Transverse colon (tissue), 4 donors: ENCODE data around the gene GAS7. TPM values are rescaled to one million over a fixed set of nuclear protein-coding genes. Genes with fewer than 3 reads are reported as not detected.

Experiments
- DNase-seq: peaks from one replicate; pipeline ENCODE4 v3.0.0-alpha.2; 2019
- H3K27ac ChIP-seq, 4 donors: fragments of 200-600 bp; sonication (generic); 2 replicates each; pipeline ENCODE4 v1.5.1; 2016 to 2018; ENCODE audit warnings: inconsistent platforms in 4 of 4
- H3K27me3 ChIP-seq: fragments of 200-600 bp; sonication (generic); 2 replicates; pipeline ENCODE4 v1.5.1; 2017; ENCODE audit warnings: inconsistent platforms
- H3K36me3 ChIP-seq, 4 donors: fragments of 200-600 bp; sonication (generic); 2 replicates each; pipeline ENCODE4 v1.5.1; 2017 to 2019; ENCODE audit warnings: inconsistent platforms in 4 of 4
- H3K4me1 ChIP-seq, 4 donors: fragments of 200-600 bp; sonication (generic); 2 replicates each; pipeline ENCODE4 v1.5.1; 2017 to 2020; ENCODE audit warnings: inconsistent platforms in 4 of 4
- H3K4me3 ChIP-seq, 4 donors: fragments of 200-600 bp; sonication (generic); 1 replicate in 1 of 4; 2 replicates in 3 of 4; pipeline versions ENCODE4 v1.5.1 to v1.6.1; 2017 to 2019; ENCODE audit warnings: inconsistent platforms in 4 of 4
- H3K9me3 ChIP-seq, 2 donors: fragments of 200-600 bp; sonication (generic); 2 replicates each; pipeline ENCODE4 v1.5.1; 2017 to 2019; ENCODE audit warnings: inconsistent platforms in 2 of 2
- EP300 ChIP-seq: sonication (generic); formaldehyde crosslinking; IDR thresholded peaks from one replicate; pipeline ENCODE4 v1.6.1; 2017; ENCODE audit warnings: antibody characterized with exemption, low read depth
- POLR2A ChIP-seq: fragments of 450-650 bp; IDR thresholded peaks from one replicate; pipeline ENCODE4 v1.6.1; 2016; ENCODE audit warnings: antibody characterized with exemption, mild to moderate bottlenecking, moderate library complexity
- POLR2AphosphoS5 ChIP-seq, 3 donors: sonication (generic); formaldehyde crosslinking; IDR thresholded peaks; one replicate each; pipeline ENCODE4 v1.6.1; 2016; ENCODE audit warnings: antibody characterized with exemption in 3 of 3
- WGBS, 2 donors: methylation state at CpG; one replicate each; pipeline ENCODE4 v1.1.5; 2018; ENCODE audit warnings: low coverage in 1 of 2; 5-methylcytosine and 5-hydroxymethylcytosine counted together
- in situ Hi-C, 4 donors: fragments of 200-750 bp; cut with MboI; loops; one replicate each; pipeline versions ENCODE4 v1.15.0 to v1.15.1; 2017; ENCODE audit warnings: low sequenced_read_pairs in 3 of 4, low pct_ligation_motif_present in 1 of 4, low pct_unique_long_range_greater_than_20kb in 1 of 4
- intact Hi-C: fragments of 100-400 bp; cut with DNase I; formaldehyde crosslinking; loops from one replicate; pipeline ENCODE4 v1.15.1; 2023; ENCODE audit warnings: low total_unique reads
- total RNA-seq, 4 donors: library from RNA; depleted of rRNA; stranded (reverse); fragments of >200 nt; gene quantifications; one replicate each; pipeline ENCODE4 v1.1.0, GENCODE V29; 2016
- TF ChIP-seq, protein P1 (sequence below), 5 experiments: fragments of 200-600 bp in 3 of 5; fragments of 450-650 bp in 2 of 5; sonication (generic) in 3 of 5; IDR thresholded peaks; 1 replicate in 2 of 5; 2 replicates in 3 of 5; pipeline ENCODE4 v1.5.1; 2016 to 2017; ENCODE audit warnings: antibody characterized with exemption in 5 of 5, inconsistent platforms in 3 of 5, mild to moderate bottlenecking in 2 of 5, moderate library complexity in 1 of 5

GAS7 gene
- total RNA-seq, 4 donors from 2014 or later, result 9.2 to 59.1 (median 15.2) TPM

DNA sequence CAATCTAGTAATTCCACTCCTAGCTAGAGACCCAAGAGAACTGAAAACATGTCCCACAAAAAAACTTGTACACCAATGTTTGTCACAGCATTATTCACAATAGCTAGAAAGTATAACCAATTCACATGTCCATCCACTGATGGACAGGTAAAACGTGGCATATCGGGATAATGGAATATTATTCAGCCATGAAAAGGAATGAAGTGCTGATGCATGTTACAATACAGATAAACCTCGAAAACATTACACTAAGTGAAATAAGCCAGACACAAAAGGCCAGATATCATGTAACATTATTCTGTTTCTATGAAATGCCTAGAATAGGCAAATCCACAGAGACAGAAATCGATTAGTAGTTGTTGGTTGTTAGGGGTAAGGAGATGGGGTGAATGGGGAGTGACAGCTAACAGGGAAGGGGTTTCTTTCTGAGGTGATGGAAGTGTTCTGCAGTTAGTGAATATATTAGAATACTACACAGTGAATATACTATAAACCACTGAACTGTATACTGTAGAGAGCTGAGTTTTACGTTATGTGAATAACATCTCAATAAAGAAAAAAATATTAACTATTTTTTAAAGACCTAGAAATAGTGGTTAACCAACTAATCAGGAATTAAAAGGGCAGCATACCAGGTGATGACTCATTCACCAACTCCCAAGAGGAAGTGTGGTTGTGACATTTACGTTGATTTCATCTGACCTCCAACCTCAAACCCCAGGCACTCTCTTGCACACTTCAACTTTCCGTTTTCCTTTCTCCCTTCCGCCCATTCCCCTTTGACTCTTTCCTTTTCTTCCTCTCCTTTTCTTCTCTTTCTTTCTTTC lies 48.6 kb downstream of the GAS7 start:
- DNase-seq, result no peak
- no peaks in the 10 kb centered on the region for H3K27me3 ChIP-seq
- no peaks in the 10 kb centered on the region for H3K9me3 ChIP-seq
- intact Hi-C loops, result no loop called here
- in situ Hi-C loops, result no loop called here
- no peak overlapping the region for H3K27ac ChIP-seq
- peaks cover 0 to 10% (median 0%) of the 10 kb centered on the region in 4 donors for H3K4me1 ChIP-seq
- H3K36me3 ChIP-seq, result no peaks in the 10 kb centered on the region
- 62 to 67% methylated on average over 8 of the region's 8 CpGs for WGBS, 2 donors
- TF ChIP-seq EP300 (no peak), POLR2AphosphoS5 (IDR thresholded peaks at IDR 0.05) (no peak), POLR2A (no peak)
- TF ChIP-seq, protein P1, sequence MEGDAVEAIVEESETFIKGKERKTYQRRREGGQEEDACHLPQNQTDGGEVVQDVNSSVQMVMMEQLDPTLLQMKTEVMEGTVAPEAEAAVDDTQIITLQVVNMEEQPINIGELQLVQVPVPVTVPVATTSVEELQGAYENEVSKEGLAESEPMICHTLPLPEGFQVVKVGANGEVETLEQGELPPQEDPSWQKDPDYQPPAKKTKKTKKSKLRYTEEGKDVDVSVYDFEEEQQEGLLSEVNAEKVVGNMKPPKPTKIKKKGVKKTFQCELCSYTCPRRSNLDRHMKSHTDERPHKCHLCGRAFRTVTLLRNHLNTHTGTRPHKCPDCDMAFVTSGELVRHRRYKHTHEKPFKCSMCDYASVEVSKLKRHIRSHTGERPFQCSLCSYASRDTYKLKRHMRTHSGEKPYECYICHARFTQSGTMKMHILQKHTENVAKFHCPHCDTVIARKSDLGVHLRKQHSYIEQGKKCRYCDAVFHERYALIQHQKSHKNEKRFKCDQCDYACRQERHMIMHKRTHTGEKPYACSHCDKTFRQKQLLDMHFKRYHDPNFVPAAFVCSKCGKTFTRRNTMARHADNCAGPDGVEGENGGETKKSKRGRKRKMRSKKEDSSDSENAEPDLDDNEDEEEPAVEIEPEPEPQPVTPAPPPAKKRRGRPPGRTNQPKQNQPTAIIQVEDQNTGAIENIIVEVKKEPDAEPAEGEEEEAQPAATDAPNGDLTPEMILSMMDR (IDR thresholded peaks at IDR 0.05), result no peak
- H3K4me3 ChIP-seq, result no peak overlapping the region

DNA sequence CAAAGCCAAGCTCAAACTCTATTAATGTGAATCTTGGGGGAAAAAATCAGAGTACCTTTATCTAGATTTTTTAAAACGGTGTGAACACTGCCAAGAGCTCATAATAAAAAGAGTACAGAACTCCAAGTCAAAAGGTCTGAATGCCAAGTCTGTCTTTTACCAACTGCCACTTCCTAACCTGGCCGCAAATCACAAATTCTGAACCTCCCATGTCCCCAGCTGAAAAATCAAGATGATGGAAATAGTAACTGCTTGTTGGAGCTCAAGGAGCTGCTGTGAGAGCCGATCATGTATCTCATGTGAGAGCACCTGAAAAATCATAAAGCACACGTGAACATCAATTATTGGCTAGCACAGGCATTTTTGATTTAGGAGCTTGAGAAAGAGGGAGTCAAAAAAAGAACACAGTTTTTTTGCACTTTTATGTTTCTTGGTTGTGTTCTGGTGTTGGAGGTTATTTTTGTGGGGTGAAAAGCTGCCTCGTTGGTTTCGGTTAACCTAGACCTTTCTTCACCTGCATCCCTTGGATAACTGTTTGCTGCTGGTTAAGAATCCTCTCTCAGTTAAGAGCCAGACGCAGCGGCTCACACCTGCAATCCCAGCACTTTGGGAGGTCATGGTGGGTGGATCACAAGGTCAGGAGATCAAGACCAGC lies 50.5 kb downstream of the GAS7 start:
- in situ Hi-C loops, result no loop called here
- Histone ChIP-seq H3K4me3 (no peak overlapping the region), H3K27ac (no peak overlapping the region), H3K9me3 (no peaks in the 10 kb centered on the region), H3K27me3 (no peaks in the 10 kb centered on the region), H3K36me3 (no peaks in the 10 kb centered on the region), H3K4me1 (peaks cover 0 to 10% (median 0%) of the 10 kb centered on the region in 4 donors)
- no peak for DNase-seq
- intact Hi-C loops, result no loop called here
- 40 to 58% methylated on average over 6 to 8 of the region's 8 CpGs for WGBS, 2 donors
- TF ChIP-seq EP300 (no peak), POLR2AphosphoS5 (IDR thresholded peaks at IDR 0.05) (no peak), POLR2A (no peak)
- TF ChIP-seq, protein P1 (IDR thresholded peaks at IDR 0.05), result no peak

DNA sequence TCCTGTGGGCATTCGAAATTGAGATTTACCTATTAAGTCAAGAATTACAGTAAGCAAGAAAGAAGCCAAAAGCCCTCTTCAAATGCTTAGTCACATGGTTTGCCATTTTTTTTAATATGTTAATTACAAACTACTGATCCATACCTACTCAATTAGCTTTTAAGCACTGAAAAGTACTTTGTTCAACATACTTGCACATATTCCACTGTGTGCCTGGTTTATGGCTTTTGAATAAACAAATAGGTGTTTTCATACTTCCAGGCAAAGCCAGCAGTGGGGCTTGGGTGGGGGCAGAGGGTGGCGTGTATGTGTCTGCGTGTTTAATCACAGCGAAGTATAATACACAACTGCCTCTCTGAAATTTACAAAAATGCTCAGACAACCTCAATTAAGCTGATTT lies 51.4 kb downstream of the GAS7 start:
- intact Hi-C loops (no loop called here), in situ Hi-C loops (no loop called here)
- Histone ChIP-seq H3K4me1 (peaks cover 0 to 10% (median 0%) of the 10 kb centered on the region in 4 donors), H3K36me3 (no peaks in the 10 kb centered on the region), H3K27me3 (no peaks in the 10 kb centered on the region), H3K27ac (no peak overlapping the region), H3K4me3 (no peak overlapping the region), H3K9me3 (no peaks in the 10 kb centered on the region)
- 27 to 61% methylated on average over 4 of the region's 4 CpGs for WGBS, 2 donors
- TF ChIP-seq POLR2A (no peak), EP300 (no peak), POLR2AphosphoS5 (IDR thresholded peaks at IDR 0.05) (no peak)
- TF ChIP-seq, protein P1 (IDR thresholded peaks at IDR 0.05), result no peak
- DNase-seq, result no peak

DNA sequence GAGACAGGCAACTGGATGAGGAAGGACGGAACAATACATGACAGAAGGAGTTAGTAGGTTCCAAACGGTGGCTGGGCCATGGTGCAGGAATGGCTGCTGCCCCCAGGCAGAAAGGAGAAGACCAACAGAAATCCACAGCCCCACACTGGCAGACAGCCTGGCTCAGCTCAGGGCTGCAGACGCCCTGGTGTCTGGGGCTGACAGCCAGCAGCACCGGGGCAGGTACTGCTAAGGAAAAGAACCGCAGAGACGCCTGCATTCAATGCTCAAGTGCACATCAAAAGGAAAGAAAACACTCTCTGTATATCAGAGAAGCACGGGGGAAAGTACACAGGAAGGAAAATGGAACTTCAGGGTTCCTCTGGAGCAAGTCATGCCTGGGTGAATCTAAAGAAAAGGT lies 53.4 kb downstream of the GAS7 start:
- Histone ChIP-seq H3K4me1 (peaks cover 0 to 4% (median 0%) of the 10 kb centered on the region in 4 donors), H3K27ac (no peak overlapping the region), H3K9me3 (no peaks in the 10 kb centered on the region), H3K27me3 (no peaks in the 10 kb centered on the region), H3K36me3 (no peaks in the 10 kb centered on the region), H3K4me3 (no peak overlapping the region)
- 72 to 73% methylated on average over 3 to 7 of the region's 7 CpGs for WGBS, 2 donors
- in situ Hi-C loops (no loop called here), intact Hi-C loops (no loop called here)
- DNase-seq, result no peak
- no peak for TF ChIP-seq POLR2AphosphoS5 (IDR thresholded peaks at IDR 0.05)
- TF ChIP-seq EP300, result no peak
- TF ChIP-seq POLR2A, result no peak
- TF ChIP-seq, protein P1 (IDR thresholded peaks at IDR 0.05), result no peak
